NCI-H146 treated with DMSO at 0.1 percent for 48 hours (cell line): ENCODE results near the gene ARHGAP15.
A peak's percentile ranks its signal among the peaks of the same experiment; 100 is the strongest.

Experiments used
- DNase-seq: peaks from one replicate; lab custom pipeline; 2025; ENCODE audit not compliant: unreplicated experiment; lab: John Stamatoyannopoulos, UW

ARHGAP15 gene

DNA sequence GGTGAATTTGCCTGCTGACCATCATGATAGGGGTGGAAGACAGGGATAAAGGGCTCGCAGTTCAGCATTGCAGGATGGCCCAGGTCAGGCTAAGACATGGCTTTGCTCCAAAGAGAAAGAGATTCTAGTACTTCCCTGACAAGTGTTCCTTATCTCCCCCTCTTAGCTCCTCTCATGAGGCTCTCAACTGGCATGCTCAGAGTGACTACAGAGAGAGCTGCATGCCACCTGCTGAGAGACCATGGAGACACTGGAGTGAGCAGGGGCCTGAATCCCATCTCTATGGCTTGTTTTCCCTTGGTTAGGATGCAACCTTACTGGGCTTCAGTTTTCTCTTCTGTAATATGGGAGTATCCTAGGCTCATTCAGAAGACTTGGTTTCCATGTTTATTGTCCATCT lies 94.3 kb downstream of the ARHGAP15 start:
- no peak for DNase-seq

DNA sequence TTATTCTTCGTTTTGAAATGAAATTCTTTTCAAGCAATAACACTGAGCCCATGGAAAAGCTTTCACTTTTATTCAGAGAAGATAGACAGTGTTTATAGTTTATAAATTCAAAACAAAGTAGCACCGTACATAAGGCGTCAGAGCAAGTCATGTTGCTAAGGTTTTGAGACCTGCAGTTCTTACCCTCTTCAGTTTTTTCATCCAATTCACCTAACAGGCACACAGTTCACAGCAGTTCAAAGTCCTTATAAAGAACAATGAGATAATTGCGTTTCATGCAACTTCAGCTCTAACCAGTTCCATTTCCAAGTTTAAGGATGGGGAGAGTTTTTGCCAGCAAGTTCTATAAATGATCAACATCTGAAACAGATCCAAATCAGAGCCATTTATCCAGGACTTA lies 96.7 kb downstream of the ARHGAP15 start:
- DNase-seq, result no peak

DNA sequence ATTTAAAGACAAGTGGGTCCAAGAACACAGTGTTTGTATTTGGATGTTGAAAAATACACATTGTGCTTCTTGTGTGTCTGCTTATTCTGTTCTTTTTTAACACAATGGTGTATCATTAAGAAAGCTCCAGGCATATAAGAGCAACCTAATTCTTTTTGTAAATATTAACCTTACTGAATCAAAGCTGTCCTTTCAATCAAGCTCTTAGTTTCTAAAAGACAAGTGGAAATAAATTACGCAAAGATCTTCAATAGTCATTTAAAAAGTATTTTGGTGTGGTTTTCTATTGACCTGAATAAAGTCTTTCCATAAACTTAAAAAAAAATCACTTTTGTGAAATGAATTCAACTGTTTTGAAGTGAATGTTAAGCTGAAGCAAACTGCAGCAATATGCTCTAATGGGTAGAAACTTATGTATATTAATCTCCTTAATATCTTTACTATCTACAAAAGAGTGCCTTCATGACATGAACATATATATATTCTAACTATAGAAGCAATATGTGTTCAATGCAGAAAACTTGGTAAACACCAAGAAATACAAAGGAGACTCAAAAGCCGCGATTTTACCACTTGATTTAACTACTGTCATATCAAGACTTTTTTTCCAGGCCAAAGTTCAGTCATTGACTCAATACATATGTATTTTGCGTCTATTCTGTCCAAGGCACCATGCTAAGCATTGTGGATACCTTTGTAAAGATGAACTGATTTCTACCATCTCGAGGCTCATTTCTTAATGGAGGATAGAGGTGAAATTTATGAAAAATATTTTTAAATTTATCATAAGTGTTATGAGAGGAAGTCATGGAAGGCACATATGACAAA lies 97.7 kb downstream of the ARHGAP15 start:
- no peak for DNase-seq

DNA sequence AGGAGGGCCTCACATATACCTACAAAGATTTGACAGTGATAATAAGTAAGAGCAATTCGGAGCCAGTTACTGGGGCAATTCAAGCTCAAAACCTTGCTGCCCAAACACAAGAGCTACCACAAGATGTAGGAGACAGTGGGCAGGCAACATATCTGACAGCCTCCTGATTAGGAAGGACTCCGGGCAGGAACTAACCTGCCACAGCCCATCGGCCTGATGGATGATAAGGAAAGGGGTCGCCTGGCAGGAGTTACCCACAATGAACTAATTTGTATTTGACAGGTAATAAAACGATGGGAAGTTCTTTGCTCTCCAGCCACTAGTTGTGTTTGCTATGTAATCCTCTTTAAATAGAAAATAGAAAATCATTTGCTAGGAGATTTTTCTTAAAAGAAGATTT lies 100.2 kb downstream of the ARHGAP15 start:
- no peak for DNase-seq

DNA sequence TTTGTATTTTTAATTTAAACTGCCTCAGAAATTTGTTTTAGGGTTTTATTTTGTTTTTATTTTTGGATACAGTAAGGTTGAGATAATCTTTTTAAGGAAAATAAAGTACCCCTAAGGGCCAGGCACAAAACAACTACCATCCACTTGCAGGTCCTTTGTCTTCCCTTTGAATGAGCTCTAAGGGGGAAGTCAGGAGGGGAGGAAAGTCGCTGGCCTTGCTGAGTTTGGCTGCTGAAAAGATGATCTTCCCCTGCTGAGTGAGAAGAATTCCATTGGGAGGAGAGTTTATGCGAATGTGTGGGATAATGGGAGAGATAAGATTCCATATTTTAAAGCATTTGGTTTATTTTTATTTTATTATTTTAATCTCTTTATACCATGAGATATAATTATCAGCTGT lies 100.7 kb downstream of the ARHGAP15 start:
- no peak for DNase-seq

DNA sequence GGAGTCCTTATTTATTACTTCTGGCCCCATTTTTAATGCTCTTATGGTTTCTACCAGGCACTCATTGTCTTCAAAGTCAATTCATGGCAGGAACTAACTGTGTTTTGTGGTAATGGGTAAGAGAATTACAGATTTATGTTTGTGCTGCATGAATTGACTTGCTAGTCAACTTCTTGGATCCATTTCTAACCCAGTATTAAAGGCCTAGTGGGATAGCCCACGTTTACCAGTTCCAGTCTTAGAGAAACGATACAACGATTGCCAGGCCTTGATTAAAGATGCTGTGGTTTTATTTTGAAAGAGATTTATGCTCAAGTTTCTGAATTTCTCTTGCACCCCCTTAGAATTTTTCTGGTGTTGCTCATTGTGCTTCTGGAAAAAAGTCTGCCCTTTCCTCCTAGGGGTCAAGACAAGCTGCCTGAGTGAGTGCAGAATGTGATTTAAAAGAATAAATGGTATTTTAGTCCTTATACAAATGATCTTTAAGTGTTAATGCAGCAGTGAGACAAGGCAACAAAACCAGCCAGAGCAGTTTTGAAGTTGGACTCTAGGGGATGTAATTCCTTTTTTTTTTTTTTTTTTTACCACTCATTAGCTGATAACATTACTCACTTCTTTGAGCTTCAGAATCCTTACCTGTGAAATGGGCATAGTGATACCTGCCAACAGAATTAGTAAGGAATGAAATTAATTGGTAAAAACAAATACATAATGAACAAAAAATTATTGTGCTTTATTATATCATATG lies 101.5 kb downstream of the ARHGAP15 start:
- no peak for DNase-seq

DNA sequence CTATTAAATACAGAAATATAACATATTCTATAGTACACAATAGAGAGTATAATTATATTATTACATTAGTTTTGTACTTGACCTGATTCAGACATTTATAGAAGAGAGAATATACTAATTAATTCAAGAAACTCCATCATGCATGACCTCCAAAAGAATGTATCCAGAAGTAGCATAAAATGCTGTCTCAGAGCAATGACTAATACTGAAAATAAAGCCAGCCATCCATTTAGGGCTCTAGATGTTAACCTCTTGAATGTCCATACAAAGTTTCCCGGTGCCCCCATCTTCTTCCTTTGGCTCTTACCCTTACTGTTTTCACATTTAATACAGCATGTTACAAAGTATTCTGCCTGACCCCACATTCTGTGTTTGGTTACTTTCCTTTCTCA lies 102.0 kb downstream of the ARHGAP15 start:
- DNase-seq, result no peak

DNA sequence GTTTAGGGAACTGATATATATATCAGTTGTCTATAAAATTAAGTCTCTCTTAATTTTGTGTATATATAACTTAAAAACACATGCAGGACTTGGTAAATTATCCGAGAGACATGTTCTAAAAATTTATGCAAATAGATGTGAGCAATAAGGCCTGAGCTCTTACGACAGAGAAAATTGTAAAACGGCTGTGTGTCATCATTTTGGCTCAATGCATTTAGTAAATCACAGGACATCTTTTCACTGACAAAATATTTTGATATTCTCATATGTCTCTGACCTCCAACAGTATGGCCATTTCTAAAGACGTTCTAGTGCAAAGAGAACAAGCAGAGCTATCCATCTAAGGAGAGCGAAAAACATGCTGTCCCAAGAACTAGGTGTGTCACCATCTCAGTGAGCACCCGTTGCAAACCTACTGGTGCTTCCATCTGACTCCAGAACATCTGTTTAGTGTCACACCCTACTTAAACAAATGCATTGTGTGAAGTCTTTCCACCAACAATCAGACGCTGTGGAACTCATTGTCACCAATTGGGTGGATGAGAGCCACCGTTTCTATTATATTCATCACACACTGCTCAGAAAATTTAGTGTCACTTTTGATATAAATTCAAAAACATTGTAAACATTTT lies 108.0 kb downstream of the ARHGAP15 start:
- DNase-seq, result no peak

DNA sequence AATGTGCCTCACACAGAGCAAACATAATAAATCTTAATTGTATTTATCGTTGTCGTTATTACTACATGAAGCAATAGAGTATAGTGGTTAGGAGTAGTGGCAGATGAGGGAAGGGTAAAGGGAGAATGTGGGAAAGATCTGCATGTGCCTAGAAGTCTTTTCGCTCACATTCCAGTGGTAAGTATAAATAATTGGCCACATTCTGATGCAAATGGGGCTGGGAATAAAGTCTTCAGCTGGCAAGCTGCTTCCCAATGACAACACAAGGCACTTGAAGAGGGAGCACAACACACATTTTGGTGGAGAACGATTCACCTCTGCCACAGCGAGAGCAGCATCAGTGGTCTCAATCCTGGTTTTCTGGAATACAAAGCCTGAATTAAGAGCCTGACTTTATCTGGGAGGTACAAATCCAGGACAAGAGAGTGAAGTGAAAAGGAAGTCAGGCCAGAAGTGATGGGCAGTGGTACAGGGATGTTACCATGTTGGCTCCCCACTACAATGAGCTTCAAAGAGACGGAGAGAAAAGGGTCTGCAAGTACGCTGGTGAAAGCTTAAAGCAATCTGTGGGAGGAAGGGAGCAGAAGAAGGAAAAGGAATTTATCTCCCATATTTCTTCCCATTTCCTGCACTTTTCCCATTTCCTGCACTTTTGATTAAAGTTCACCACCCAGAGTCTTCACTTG lies 112.3 kb downstream of the ARHGAP15 start:
- DNase-seq, result no peak

DNA sequence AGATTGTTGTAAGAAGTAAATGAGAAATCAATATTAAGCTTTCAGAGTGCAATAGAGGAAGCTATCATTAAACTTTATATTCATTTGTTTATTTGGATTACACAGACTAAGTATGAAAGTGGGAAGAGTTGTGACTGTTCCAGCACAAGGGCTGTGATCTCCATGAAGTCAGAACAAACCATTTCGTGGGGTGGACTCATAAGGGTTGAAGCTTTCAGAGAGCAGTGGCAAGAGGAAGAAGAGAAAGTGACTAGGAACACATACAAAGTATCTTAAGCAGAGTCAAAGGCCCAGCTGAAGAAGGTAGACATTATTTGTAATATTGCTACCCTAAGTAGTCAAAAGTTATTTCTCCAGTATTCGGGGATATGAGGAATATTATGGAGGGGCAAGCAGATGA lies 117.0 kb downstream of the ARHGAP15 start:
- no peak for DNase-seq

DNA sequence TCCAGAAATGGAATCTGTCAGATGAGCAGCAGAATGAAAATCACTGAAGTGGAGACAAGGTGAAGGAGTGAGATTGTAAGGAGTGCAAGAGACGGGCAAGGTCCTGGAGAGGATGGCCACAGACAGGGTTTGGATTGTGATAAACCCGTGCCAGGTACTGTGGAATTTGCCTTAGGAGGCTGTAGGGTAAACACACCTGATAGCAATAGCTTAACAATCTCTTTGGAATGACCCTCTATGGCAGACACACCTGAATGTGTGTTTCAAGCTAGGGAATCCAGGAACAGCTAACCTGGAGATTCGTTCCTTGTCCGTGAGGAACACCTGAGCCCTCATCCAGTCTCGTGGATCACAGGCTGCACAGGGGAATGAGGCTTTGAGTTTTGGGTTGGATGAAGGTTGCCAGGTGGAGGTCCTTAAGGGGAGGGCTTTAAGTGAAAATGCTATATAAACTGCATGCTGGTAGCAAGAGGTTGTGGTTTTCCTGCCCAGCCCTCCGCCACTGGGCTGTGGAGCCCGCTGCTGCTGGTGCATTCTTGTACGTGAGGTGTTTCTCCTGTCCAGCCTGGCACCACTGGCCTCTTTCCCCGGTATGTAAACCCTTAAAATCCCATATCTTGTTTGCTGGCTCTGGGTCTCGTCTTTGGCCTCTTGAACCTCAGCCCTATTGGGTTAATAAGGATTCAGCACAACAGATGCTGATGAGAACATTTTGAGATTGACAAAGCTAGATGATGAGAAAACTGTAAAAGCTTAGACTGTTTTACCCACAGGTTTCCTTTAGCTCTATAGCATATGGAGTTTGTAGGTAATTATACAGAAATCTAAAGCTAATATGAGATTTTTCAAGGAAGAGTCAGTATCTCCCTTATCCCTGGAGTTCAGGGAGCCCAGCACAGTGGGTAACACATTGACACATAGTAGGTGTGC lies 117.9 kb downstream of the ARHGAP15 start:
- no peak for DNase-seq

DNA sequence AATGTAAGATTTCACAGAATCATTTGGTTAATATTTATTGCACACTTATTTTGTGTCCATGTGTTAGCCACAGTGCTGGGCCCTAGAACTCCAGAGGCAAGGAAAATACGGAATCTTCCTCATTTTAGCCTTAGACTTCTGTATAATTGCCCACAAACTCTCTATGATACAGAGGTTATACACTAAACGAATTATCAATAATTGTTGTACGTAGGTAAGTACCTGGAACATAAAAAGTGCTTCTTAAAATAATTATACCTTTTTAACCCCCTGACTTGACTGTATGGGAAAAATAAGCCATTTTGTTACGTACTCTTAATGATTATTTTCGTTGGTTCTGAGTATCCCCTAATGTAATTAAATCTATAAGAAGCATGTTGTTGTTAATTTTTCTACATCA lies 119.4 kb downstream of the ARHGAP15 start:
- no peak for DNase-seq

DNA sequence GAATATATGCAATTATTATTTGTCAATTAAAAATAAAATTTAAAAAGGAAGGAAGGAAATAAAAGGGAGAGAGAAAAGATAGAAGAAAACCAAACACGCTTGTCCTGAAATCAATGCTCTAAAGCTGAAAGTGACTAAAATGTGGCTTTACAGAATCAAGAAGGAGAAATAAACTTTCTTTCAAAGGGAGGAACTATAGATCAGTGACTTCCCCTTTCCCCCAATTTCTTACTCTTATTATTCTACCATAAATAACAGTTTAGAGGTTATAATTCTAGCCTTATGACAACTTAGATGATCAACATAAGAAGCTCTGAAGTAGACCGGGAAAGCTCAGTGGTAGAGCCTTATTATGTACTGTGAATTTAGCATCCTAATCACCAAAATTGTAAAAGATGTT lies 122.5 kb downstream of the ARHGAP15 start:
- DNase-seq, result no peak

DNA sequence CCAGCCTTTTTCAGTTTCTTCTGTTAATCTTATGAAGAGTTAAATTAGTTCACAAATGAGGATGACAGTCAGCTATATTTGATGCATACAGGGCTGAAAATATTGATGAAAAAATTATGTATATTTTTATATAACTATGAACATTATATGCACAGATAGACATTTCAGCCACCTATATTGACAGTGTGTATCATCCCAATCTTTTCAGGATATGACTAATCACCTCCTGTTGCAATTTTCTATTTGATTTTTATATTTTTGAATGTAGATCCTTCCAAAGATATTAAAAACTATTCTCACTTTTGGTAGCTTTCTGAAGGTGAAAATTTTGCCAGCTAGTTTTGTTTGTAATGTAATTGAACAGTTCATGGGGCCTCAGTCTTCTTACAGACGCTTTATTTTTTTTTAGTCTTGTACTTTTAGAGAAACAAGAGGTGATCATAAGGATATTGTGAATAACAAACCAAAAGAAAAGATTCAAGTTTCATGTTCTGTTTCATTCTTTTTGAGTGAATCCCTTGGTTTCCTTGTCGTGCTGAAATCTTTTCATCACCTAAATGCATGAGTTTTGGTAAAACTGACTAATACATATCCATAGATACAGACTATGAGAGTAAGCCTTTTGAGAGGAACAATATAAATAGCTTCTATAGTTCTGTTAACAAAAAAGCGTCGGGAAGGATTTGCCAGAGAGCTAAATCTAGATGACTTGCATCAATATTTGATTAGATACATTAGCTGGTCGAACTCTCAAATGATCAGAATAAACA lies 123.1 kb downstream of the ARHGAP15 start:
- no peak for DNase-seq

DNA sequence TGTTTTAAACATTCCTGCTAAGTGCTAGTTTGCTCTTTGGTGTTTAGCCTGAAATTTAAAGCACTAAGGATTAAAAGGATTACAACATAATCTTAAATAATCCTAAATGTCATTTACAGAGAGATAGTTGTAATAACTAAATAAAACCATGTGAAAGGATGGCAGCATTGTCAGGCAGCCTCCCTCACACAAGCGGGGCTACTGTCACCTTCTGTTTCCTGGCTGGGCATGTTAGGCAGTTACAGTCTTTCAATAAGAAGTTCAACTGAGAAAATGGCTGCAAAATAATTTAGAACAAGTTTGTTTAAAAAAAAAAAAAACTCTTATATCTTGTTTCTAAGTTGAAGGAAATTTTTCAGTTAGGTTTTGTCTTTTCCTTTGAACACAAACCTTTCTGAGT lies 124.9 kb downstream of the ARHGAP15 start:
- no peak for DNase-seq

DNA sequence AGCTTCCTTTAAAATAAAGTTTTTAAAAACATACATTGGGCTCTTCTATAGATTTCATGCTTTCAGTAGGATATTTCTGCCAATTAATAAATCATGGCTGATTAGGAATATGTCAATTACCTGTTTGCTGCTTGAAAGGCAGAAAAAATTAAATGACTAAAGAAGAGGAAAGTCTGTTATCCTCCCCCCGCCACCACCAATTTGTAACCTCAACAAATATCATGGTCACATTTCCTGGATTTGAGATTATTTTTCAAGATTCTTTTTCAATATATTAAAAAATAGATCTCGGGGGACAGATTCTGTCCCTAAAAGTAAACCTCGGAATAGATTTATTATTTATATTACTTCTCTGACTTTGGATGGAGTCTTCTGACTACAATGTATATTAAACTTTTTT lies 125.9 kb downstream of the ARHGAP15 start:
- no peak for DNase-seq

DNA sequence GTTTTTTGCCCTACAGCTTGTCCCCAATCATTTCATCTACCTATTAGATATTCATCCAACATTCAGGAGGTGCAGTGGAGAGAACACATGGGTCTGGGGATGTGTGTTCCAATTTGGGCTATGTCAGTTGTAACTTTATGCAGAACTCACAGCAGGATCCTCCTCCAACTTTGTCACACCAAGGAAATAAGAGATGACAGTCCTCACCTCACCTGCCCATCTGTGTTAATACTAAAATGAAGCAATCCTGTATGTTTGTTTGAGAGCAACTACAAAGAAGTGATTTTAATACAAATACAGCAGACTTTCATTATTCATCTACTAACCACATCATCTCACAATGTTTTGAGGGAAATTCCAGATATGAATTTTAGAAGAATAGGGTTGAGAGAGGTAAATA lies 126.7 kb downstream of the ARHGAP15 start:
- DNase-seq, result no peak

DNA sequence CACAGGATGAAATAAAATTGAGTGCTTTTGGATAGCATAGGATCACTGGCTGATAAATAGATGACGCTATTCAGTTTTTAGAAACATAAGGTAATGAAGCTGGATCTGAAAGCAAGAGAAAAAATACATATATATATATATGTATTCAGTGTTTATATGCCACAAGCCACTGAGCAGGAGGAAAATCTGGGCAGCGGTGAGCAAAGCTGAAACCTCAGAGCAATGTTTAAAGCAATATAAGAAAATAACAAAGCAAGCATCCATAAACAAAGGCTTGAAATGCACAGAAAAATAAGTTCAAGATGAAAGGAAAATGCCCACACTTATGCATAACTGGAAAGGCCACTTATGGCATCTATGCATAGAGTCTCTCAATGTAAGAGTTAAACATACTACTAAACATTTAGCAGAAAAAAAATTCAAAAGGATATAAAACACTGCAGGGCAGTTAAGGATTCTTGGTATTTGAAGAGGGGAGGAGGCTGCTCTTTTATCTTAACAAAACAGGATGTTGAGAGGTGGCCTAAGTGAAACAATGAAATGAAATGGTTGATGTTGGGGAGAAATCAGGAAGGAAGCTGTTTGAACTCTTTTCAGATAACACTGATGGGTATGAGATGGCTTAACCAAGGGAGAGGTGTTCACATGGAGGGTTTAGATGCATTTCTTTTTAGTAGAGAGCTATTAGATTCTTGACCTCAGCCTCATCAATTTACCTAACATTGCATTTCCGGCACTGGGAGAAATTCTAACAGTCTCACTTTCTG lies 129.1 kb downstream of the ARHGAP15 start:
- no peak for DNase-seq

DNA sequence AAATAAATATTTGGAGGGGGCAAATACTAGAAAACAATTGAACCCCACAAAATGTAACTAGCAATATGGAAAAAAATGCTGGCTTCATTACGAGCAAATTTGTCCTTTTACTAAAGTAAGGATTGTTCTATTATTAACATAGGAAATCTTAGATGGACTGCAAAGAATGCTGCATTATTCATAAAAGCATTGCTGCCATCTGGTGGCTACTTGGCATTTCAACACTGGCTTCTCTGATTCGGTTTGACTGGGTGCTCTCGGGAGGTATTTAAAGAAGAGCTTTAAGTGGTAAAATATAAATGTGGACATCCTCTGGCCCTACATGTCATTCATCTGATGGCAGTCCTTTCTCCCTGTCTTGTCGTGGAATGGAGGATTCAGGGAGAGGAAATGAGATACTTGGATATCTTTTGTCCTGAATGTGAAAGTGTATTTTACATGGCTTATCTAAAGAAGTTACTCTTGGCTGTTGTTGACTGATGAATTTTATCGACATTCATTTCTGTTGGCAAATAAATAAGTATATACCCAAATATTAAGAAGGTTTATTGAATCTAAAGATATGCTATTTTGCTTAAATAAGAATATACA lies 130.2 kb downstream of the ARHGAP15 start:
- DNase-seq, result peak; percentile 12
